Stimulated activated CD8-positive, alpha-beta memory T cell treated with anti-CD3 and anti-CD28 coated beads, Interleukin-12 subunit alpha, Interleukin-12 subunit beta, amount 100 ng/mL, for 24 hours (primary cell): ENCODE results near the gene RPN2.
"Not testable (repeated sequence)": the region's sequence is repeated elsewhere in the genome, so short reads cannot be mapped to it uniquely, and the experiment has no call there.

Experiments used
- DNase-seq: peaks from one replicate; pipeline ENCODE4 v3.0.0-alpha.2; 2020; ENCODE audit errors: extremely low read depth

Gene RPN2

DNA sequence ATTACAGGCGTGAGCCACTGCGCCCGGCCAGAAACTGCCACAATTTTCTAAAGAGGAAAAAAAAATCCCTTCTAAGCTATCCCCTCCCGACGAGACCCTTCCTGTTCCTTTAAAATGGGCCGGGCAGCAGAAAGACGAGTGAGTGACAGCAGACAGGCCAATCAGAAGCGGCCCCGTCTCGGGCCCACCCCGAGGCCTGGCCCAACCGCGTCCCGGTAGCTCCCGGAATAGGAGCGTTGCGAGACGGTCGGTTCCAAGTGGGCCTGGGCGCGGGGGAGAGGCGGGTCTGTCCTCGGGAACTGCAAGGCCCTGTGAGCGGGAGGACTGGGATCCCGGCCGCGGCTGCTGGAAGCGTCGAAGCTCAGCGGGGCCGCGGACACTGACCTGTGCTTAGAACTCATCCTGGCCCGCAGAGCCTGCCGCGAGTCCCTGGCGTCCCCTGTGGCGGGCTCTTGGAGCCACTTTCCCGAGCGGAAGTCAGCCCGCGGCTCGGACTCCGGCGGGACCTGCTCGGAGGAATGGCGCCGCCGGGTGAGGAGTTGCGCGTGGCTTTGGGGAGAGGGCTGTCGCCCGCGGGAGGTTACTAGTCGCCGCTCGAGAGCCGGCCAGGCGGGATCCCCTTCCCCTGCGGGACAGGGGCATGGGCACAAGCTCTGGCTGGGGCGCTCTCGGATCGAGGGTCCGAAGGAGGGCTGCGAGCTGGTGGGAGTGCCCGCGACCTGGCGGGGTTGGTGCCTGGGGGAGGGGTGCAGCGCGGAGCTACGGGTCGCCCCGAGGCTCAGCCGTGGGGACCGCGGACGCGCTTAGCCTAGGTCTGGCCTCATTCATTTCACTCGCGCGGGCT lies at the start of gene RPN2, which contains the start of gene MROH8:
Gene RPN2, plus strand, starts transcription at position 492 of the 844 bp plus-strand sequence. Its CDS starts 27 bp downstream, at position 519.
Gene MROH8, minus strand, starts transcription at position 710 of the 844 bp plus-strand sequence.
- DNase-seq, result peak; percentile 90

GRCh38 chr20:37131486-37131885 lies 47.6 kb upstream of the RPN2 start:
- no peak for DNase-seq

GRCh38 chr20:37133952-37134351 lies 45.2 kb upstream of the RPN2 start:
- no peak for DNase-seq

- DNase-seq, result no peak
These were observed 41.6 kb upstream of the RPN2 start for GRCh38 chr20:37137547-37137946.

- no peak for DNase-seq
These were observed 36.4 kb upstream of the RPN2 start for GRCh38 chr20:37142708-37143107.

- no peak for DNase-seq
These were observed 34.2 kb upstream of the RPN2 start for GRCh38 chr20:37144856-37145404.

GRCh38 chr20:37147250-37147649 lies 31.9 kb upstream of the RPN2 start:
- no peak for DNase-seq

DNA sequence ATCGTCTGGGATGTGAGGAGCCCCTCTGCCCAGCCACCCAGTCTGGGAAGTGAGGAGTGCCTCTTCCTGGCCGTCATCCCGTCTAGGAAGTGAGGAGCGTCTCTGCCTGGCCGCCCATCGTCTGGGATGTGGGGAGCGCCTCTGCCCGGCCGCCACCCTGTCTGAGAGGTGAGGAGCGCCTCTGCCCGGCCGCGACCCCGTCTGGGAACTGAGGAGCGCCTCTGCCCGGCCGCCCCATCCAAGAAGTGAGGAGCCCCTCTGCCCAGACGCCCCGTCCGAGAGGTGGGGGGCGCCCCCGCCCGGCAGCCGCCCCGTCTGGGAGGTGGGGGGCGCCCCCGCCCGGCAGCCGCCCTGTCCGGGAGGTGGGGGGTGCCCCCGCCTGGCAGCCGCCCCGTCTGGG lies 28.3 kb upstream of the RPN2 start:
- not testable (repeated sequence) for DNase-seq

- no peak for DNase-seq
These were observed 27.6 kb upstream of the RPN2 start for GRCh38 chr20:37151529-37151928.

DNA sequence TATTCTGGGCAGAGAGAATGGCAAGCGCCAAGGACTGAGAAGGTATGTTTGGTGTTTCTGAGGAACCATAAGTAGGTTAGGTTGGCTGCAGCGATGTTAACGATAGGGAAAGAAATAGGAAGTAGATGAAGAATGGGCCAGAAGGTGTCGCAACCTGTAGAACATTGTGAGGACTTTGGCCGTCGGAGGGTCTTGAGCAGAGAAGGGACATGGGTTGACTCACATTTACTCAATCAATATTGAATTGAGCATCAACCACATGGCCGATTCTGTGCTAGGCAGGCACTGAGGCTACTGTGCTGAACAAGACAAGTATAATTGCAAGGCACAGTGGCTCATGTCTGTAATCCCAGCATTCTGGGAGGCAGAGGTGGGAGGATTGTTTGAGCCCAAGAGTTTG lies 26.8 kb upstream of the RPN2 start:
- no peak for DNase-seq

DNA sequence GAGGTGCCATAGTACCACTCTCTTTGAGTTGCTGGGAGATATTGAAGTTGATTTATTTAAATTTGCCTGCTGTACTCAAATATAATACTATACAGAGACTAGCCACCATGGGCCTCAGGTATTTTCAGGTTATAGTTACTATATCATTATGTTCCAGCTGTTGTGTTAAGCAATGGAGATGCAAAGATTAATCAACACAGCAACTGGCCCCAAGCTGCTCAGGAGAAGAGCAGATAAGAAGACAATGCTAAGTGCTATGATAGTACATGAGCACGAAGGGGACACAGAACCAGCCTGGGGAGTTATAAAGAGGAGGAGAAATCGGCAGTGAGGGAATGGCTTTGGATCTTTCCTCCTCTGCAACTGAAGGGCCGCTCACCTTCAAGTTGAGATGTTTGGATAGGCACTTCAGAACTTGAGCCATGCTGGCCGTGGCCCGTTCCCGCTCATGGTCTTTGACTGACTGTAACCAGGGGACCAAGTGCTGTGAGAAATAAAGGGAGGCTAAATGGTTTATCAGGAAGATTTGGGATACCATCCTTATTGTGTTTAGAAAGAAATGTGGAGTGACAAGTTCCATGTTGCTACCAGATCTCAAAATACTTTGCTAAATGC lies 24.3 kb upstream of the RPN2 start:
- no peak for DNase-seq

DNA sequence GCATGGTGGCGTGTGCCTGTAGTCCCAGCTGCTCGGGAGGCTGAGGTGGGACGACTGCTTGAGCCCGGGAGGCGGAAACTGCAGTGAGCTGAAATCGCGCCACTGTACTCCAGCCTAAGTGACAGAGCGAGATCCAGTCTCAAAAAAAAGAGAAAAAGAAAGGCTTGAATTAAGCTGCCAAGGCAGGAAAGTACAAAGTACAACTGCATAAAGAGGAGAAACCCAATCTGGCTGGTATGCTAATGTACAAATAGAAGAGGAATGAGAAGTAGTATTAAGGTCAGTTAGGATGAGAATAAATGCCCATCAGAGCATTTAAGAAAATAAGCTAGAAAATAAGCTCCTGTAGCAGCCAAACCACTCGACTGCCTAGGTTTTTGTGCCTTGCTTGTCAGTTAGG lies 23.1 kb upstream of the RPN2 start:
- DNase-seq, result no peak

DNA sequence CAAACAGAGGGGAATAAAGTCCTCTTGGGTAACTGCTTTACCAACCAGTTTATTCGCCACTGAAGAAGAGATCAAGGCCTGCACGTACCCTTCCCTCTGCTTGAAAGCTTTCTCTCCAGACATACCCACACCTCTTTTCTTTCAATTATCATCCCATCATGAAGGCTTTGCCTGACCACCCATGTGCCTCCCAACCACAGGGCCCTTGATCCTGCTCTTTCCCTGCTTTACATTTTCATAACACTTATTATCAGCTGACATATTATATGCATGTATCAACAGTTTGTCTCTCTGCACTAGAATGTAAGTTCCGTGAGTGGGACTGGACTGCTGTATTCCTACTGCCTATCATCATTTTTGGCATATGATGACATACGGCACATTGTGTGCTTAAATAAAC lies 20.9 kb upstream of the RPN2 start:
- no peak for DNase-seq

- DNase-seq, result no peak
These were observed 18.4 kb upstream of the RPN2 start for GRCh38 chr20:37160683-37161082.

DNA sequence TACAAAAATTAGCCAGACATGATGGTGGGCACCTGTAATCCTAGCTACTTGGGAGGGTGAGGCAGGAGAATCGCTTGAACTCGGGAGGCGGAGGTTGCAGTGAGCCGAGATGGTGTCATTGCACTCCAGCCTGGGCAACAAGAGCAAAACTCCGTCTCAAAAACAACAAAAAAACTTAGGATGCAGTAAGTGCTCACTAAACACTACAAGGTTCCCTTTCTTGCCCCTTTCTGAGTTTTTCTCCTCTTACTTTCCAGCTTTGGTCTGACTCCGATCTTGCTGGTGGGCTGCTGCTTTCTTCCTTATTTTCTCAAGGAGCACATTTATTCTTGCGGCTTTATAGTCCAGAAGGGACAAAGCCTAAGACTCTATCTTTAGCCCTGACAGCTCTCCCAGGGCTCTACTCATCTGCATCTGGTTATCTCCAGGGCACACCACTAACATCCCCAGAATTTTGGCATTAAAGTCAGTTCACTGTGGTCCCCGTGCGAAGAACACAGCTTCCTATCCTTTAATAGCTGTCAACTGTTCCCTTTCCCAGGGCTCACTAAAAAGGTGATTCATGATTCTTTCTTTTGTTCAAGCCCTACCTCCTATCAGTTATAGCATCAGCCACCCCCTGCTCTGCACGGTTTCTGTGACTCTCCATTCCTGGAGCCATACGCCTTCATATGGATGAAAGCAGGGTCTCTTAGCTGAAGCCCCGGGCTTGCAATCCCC lies 17.1 kb upstream of the RPN2 start:
- DNase-seq, result no peak

GRCh38 chr20:37162646-37163045 lies 16.5 kb upstream of the RPN2 start:
- DNase-seq, result no peak

DNA sequence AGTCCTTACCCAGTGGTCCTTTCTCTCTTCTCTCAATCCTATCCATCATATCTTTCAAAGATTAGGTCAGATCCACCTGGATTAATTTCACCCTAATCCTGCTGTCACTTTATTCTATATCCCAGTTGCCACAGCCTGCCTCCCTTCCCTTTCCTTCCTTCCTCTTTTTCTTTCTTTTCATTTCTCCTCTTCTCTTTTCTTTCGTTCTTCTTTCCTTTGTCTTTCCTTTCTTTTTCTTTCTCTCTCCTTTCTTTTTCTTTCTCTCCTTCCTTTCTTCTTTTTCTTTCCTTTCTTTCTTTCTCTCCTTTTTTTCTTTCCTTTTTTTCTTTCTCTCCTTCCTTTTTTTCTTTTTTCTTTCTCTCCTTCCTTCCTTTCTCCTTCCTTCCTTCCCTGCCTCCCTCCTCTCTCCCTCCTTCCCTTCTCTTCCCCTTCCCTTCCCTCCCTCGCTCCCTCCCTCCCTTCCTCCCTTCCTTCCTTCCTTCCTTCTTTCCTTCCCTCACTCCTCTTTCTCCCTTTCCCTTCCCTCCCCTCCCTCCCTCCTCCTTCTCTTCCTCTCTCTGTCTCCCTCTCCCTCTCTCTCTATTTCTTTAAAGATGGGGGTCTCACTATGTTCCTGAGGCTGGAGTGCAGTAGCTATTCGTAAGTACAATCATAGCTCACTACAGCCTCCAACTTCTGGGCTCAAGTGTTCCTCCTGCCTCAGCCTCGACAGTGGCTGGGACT lies 15.1 kb upstream of the RPN2 start:
- no peak for DNase-seq

DNA sequence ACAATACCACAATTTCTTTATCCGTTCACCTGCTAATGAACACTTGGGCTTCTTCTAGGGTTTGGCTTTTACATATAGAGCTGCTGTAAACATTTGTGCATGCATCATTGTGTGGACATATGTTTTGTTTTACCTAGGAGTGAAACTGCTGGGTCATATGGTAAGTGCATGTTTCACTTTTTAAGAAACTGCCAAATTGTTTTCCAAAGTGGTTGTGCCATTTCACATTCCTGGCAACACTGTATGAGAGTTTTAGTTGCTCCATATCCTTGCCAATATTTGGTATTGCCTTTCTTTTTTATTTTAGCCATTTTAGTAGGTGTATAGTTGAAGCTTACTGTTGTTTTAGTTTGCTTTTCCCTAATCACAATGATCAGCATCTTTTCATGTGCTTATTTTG lies 14.1 kb upstream of the RPN2 start:
- DNase-seq, result no peak

DNA sequence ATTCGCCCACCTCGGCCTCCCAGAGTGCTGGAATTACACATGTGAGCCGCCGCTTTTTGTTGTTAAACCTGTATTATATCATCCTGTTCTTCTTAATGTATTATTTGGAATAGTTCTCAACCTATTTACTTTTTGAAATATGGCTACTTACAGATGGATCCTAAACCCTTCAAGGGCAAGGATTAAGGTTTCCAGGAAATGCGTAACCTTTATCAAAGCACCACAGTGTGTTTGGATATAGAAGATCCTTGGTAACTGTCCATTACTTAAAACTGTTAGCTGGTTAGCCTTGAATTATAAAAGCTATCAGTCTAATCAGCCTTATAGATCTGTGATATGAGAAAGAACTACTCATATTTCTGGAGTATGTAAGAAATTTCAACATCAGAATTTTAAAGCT lies 12.3 kb upstream of the RPN2 start:
- no peak for DNase-seq

DNA sequence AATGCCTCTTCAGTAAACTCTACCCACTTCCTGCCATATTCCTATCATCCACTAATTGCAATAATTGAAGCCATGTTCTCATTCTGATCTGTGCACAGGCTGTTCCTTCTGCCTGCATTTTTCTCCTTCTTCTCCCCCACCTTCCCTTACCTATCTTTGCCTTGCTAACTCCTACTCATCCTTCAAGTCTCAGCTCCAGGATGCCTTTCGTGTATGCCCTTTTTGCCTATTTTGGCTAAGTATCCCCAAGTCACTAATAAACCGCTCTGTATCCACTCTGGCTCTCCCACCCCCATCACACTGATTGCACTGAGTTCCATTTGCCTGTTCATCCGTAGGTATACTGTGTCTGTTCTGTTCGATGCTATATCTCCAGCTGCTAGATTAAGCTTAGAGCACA lies 6.3 kb upstream of the RPN2 start:
- DNase-seq, result no peak

GRCh38 chr20:37179683-37180524 lies 774 bp downstream of the RPN2 start:
- no peak for DNase-seq
